22Rv1 (cell line): ENCODE data around the gene TIMM10B.

Experiments used
- H3K27ac ChIP-seq: fragments of 450-650 bp; 2 replicates; pipeline ENCODE4 v1.5.1; 2017
- ZFX ChIP-seq: fragments of 450-650 bp; IDR thresholded peaks from 2 replicates; pipeline ENCODE4 v1.6.1; 2017; ENCODE audit warnings: antibody characterized with exemption, borderline replicate concordance
- TF ChIP-seq, protein P1 (sequence below): fragments of 450-650 bp; IDR thresholded peaks from 2 replicates; pipeline ENCODE4 v1.5.1; 2017; ENCODE audit warnings: mild to moderate bottlenecking

Gene TIMM10B

GRCh38 chr11:6442441-6442840 is 38.9 kb upstream of the TIMM10B start:
- TF ChIP-seq, protein P1, sequence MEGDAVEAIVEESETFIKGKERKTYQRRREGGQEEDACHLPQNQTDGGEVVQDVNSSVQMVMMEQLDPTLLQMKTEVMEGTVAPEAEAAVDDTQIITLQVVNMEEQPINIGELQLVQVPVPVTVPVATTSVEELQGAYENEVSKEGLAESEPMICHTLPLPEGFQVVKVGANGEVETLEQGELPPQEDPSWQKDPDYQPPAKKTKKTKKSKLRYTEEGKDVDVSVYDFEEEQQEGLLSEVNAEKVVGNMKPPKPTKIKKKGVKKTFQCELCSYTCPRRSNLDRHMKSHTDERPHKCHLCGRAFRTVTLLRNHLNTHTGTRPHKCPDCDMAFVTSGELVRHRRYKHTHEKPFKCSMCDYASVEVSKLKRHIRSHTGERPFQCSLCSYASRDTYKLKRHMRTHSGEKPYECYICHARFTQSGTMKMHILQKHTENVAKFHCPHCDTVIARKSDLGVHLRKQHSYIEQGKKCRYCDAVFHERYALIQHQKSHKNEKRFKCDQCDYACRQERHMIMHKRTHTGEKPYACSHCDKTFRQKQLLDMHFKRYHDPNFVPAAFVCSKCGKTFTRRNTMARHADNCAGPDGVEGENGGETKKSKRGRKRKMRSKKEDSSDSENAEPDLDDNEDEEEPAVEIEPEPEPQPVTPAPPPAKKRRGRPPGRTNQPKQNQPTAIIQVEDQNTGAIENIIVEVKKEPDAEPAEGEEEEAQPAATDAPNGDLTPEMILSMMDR: no peak
- no peak for TF ChIP-seq ZFX
- no peak overlapping the region for H3K27ac ChIP-seq

- H3K27ac ChIP-seq: no peak overlapping the region
- TF ChIP-seq ZFX: no peak
- TF ChIP-seq, protein P1: peak; percentile 84
Measured at GRCh38 chr11:6443269-6444003, 37.9 kb upstream of the TIMM10B start.

DNA sequence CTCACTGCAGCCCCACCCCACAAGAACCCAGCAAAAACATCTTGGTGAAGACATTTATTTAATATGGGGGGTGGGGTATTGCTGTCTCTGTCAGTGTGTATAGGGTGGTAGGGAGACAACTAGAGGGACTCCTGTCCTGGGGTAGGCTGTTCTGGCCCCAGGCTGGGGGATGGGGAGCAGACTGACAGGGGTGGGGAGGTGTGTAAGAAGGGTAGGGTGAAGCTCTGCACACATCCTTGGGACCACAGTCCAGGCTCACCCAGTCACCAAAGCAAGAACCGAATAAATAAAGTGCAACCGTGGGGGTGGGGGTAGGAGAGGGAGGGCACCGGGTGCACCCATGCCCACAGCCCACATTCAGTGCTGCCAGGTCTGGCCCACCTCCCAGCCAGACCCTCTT is 32.7 kb upstream of the TIMM10B start:
- H3K27ac ChIP-seq: no peak overlapping the region
- TF ChIP-seq ZFX: no peak
- TF ChIP-seq, protein P1: no peak

DNA sequence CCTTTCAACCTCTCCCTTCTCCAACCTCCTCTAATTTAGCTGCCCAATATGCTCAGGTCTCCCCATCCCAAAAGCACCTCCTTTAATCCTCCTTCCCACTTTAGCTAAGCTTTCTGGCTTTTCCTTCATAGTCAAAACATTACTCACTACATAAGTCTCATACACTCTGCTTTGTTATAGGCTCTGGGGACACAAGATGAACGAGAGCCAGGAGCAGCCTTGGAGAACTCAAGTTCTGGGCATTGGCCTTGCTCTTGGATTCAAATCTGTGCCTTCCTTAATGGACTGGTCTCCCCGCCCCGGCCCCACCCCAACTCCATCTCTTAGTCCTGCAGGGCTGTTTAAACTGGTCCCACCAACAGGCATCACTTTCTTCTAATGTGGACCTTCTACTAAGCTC is 29.1 kb upstream of the TIMM10B start:
- TF ChIP-seq, protein P1: no peak
- TF ChIP-seq ZFX: no peak
- no peak overlapping the region for H3K27ac ChIP-seq

- no peak overlapping the region for H3K27ac ChIP-seq
- no peak for TF ChIP-seq ZFX
- TF ChIP-seq, protein P1: no peak
Measured at GRCh38 chr11:6453152-6453551, 28.1 kb upstream of the TIMM10B start.

DNA sequence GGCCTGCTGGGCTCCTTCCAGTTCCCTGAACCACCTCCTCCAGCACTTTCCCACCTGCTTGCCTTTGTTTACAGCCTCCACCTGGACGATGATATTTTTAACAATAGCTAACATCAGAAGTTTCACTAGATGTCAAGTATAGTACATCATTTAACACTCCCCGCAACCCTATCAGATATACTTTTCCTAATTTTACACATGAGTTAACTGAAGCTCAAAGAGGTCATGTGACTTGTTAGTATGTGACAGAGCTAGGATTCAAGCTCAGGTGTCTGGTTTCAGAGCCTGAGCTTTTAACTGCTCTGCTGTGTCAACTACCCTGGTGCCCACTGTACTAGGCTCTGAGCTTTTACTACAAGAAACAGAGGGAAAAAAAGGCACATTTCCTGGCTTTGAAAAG is 26.2 kb upstream of the TIMM10B start:
- peak overlapping the region; percentile 1; the same call in 1 of the 2 replicates for H3K27ac ChIP-seq
- TF ChIP-seq, protein P1: no peak
- TF ChIP-seq ZFX: no peak

GRCh38 chr11:6456361-6457073 is 24.8 kb upstream of the TIMM10B start:
- H3K27ac ChIP-seq: no peak overlapping the region
- TF ChIP-seq, protein P1: no peak
- TF ChIP-seq ZFX: no peak
